T-helper 2 cell treated with Interferon-gamma antibody and Interleukin-4, amounts not matched to agents 100 ng/mL and 5 ng/mL, for 36 hours (primary cell): ENCODE measurements around the gene JPT1. TPM values are rescaled to one million over a fixed set of nuclear protein-coding genes. Genes with fewer than 3 reads are reported as not detected.
"Not testable (repeated sequence)": the region's sequence is repeated elsewhere in the genome, so short reads cannot be mapped to it uniquely, and the experiment has no call there.

Experiments
- intact Hi-C: fragments of 100-400 bp; cut with micrococcal nuclease; formaldehyde crosslinking; loops from one replicate; pipeline ENCODE4 v1.15.1; 2023
- total RNA-seq: library from RNA; stranded (reverse); gene quantifications from 2 replicates; pipeline ENCODE4 v1.2.3, GENCODE V29; 2022

Gene JPT1, protein sequence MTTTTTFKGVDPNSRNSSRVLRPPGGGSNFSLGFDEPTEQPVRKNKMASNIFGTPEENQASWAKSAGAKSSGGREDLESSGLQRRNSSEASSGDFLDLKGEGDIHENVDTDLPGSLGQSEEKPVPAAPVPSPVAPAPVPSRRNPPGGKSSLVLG
- total RNA-seq: 252 and 259 TPM in 2 replicates

DNA sequence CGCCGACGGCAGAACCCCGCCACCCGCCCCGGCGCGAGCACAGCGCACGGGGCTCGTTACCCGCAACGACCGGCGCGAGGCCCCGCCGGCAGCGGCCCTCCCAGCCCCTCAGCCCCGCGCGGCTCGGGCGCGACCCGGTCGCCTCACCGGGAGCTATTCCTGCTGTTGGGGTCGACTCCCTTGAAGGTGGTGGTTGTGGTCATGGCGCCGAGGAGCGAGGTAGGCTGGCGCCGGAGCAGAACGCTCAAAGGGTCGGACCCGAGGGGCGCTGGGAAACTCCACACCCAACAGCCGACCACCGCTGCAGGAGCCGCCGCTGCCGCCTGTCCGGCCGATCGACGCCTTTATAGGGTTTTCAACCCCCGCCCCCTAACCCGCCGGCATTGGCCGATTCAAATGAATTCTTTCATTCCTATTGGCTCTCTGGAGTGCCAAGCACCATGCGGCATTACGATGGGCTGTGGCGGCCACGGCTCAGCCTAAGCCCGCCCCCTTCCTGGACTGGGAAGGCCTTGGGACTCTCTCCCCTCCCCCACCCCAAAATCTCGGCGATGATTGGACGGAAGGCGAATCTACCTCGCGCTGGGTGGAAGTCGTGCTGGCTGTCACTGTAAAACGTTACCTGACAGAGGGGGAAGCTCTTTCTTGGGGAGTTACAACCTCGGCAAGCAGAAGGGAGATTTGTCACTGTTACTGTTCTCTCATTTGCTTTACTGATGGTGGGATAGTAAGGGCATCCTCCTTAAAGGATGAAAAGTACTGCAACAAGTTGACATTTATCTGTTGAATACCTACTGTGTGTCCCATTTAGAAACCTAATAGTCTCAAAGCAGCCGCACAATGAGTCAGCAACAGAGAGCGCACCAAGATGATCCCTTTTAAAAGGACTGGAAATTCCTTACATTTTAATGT, at the start of gene JPT1:
TSS of gene JPT1 (minus strand) at position 318 of the 912 bp plus-strand sequence. CDS start at position 203, 115 bp downstream.
- intact Hi-C loops: loop anchor here (1.0 to 5.0 kb wide), 6 partner anchors 16 to 687 kb away; partner anchors contain the start of genes CD300A, NT5C and NUP85

DNA sequence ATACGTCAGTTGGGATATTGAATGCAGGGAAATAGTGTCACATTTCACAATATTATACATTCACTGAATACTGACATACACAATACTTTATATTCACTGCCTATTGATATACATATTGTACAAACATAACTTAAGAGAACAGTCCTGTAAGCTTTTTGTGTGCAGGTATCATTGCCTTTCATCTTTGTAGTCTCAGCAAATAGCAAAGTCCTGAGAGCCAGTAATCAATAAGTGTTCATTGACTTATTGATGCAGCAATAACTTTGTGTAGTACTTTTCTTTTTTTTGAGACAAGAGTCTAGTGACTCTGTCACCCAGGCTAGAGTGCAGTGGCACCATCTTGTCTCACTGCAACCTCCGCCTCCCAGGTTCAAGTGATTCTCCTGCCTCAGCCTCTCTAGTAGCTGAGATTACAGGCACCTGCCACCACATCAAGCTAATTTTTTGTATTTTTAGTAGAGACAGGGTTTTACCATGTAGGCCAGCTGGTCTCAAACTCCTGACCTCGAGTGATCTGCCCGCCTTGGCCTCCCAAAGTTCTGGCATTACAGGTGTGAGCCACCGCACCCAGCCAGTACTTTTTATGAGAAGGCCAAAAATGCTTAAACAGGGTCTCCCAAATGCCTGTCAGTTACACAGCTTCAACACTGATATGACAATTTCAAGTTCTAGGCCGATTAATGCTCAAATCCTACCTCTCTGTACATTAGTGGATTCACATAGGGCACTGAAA, 45.7 kb upstream of the JPT1 start:
- intact Hi-C loops: loop anchor here (2.0 to 5.0 kb wide), 2 partner anchors 29 to 68 kb away; partner anchors contain the start of gene NT5C

DNA sequence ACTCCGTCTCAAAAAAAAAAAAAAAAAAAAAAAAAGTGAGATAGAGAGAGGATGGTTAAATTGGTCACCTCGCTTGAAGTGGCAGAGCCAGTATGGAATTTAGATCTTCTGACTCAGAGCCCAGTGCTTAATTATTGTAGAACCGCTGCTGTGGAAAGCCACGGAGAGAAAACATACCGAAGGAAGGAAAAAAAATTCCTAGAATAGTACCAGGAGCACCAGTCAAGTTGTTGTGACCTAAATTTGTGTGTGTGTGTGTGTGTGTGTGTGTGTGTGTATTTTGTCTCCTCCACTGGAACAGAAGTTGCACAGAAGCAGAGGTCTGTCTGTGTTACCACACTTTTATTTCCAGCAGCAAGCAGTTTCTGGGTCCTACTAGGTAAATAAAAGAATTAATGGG, 40.6 kb upstream of the JPT1 start:
- intact Hi-C loops: no loop called here

GRCh38 chr17:75191584-75191983, 37.3 kb upstream of the JPT1 start:
- intact Hi-C loops: no loop called here

- intact Hi-C loops: no loop called here
Observed at GRCh38 chr17:75188614-75189013, 34.3 kb upstream of the JPT1 start.

- intact Hi-C loops: loop anchor here (1.0 to 5.0 kb wide), 4 partner anchors 21 to 137 kb away; partner anchors contain the start of genes ATP5PD, JPT1, KCTD2 and MIF4GD
Observed at GRCh38 chr17:75183999-75184884, 29.9 kb upstream of the JPT1 start.

GRCh38 chr17:75182569-75183436, 28.5 kb upstream of the JPT1 start, which contains the start of gene SUMO2:
Gene SUMO2, minus strand, starts transcription at chr17:75182959. Its CDS starts 125 bp downstream, at chr17:75182834.
- intact Hi-C loops: loop anchor here (1.0 to 5.0 kb wide), 4 partner anchors 22 to 136 kb away; partner anchors contain the start of genes ATP5PD, JPT1, KCTD2 and MIF4GD

DNA sequence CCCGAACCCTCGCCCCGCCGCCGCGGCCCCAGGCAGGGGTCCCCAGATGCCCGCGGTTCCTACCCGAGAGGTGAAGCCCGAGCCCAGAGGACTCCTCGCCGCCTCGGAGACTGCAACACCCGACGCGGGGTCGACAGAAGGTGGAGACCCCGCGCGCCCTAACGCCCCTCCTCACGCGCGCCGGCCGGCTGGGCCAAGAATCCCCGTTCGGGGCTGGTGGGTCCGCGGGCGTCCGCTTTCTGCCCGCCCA, 27.9 kb upstream of the JPT1 start:
- intact Hi-C loops: loop anchor here (5.0 kb wide), 2 partner anchors 90 to 135 kb away; partner anchors contain the start of genes ATP5PD, KCTD2 and MIF4GD

DNA sequence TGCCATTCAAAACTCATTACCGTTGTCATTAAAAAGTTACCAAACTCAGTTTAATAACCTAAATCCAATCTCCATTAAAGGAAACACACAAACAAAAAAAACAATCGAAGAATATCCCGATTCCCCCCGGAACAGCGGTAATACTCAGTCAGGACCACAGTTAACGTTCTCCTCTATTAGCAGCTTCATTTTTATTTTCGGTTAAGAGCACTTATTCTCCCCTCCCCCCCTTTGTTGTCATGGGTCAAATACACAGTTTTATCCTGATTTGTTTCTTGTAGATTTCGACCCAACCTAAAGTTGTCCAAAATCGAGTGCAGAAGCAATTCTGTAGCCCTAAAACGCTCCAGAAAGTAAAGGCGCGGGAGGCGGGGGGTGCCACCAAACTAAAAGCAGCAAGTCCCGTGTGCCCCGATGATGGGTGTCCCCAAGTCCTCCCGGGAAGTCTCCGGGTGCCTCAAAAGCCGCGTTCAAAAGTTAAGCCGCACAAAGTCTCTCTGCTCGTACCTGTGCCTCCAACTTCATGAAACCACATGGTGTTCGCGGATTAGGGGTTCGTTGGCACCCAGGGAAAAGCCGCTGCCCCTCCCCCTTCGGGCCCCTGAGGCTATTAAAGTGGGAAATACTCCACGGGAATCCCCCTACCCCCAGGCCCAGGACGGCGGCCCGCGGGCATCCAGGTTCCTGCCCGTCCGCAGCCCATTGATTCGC, 27.5 kb upstream of the JPT1 start:
- intact Hi-C loops: loop anchor here (5.0 kb wide), 2 partner anchors 91 to 134 kb away; partner anchors contain the start of genes ATP5PD, KCTD2 and MIF4GD

GRCh38 chr17:75181110-75181509, 26.8 kb upstream of the JPT1 start:
- intact Hi-C loops: loop anchor here (5.0 kb wide), 2 partner anchors 91 to 134 kb away; partner anchors contain the start of genes ATP5PD, KCTD2 and MIF4GD

GRCh38 chr17:75178453-75178852, 24.1 kb upstream of the JPT1 start:
- intact Hi-C loops: no loop called here

DNA sequence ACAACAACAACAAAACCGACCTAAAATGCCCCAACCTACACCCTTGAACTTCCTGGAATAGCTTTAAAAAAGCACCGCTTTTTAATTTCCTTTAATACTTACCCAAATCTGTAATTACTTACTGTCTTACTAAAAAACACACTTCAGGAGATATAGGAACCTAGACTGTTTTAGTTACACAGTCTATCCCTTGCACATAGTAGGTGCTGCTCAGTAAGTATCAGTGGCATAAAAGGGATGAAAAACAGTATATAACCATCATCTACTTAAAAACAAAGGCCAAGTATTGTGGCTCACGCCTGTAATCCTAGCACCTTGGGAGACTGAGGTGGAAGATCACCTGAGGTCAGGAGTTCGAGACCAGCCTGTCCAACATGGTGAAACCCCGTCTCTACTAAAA, 22.3 kb upstream of the JPT1 start:
- intact Hi-C loops: no loop called here

DNA sequence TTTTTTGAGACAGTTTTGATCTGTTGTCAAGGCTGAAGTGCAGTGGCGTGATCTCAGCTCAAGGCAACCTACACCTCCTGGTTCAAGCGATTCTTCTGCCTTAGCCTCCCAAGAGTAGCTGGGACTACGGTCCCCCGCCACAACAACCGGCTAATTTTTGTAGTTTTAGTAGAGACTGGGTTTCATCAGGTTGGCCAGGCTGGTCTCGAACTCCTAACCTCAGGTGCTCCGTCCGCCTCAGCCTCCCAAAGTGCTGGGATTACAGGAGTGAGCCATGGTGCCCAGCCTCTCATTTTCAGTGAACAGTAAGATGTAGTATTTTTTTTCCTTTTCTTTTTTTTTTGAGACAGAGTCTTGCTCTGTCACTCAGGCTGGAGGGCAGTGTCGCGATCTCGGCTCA, 20.7 kb upstream of the JPT1 start:
- intact Hi-C loops: no loop called here

DNA sequence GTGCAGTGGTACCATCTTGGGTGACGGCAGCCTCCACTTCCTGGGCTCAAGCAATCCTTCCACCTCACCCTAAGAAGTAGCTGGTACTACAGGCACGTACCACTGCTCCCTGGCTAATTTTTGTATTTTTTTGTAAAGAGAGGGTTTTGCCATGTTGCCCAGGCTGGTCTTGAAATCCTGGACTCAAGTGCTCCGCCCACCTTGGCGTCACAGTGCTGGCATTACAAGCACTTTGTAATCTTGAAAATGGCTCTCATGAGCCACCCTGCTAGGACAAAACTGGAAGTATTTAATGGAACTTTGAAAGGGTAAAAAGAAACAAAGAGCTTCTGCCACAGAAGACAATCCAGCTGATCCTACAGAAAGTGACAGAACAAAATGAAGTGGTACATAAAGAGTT, 19.2 kb upstream of the JPT1 start:
- intact Hi-C loops: no loop called here

GRCh38 chr17:75168998-75169397, 14.7 kb upstream of the JPT1 start:
- intact Hi-C loops: no loop called here

DNA sequence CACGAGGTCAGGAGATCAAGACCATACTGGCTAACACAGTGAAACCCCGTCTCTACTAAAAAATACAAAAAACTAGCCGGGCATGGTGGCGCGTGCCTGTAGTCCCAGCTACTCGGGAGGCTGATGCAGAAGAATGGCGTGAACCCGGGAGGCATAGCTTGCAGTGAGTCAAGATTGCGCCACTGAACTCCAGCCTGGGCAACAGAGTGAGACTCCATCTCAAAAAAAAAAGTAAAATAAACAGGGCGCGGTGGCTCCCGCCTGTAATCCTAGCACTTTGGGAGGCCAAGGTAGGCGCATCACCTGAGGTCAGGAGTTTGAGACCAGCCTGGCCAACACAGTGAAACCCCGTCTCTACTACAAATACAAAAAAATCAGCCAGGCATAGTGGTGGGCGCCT, 10.3 kb upstream of the JPT1 start:
- intact Hi-C loops: not testable (repeated sequence)

DNA sequence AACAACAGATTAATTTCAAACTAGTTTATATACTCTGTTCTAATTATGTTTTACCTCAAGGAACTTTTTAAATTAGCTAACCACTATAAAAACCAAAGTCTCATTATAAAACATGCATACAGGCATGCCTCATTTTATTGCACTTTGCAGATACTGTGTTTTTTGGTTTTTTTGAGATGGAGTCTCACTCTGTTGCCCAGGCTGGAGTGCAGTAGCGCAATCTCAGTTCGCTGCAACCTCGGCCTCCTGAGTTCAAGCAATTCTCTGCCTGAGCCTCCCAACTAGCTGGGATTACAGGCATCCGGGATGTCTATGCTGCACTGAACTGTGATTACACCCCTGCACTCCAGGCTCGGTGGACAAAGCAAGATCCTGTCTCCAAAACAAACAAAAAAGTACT, 8.8 kb upstream of the JPT1 start:
- intact Hi-C loops: no loop called here

GRCh38 chr17:75160211-75160610, 5.9 kb upstream of the JPT1 start:
- intact Hi-C loops: no loop called here
